ENCODE measurements around the gene MEPCE. TPM values are rescaled to one million over a fixed set of nuclear protein-coding genes. Genes with fewer than 3 reads are reported as not detected.

Gene MEPCE
- total and polyA plus RNA-seq, 9 of the 15 experiments (the other 6 are each of a cell fraction or from before 2014, with no cell fraction given), result 10.9 to 76.3 (median 44.1) TPM

DNA sequence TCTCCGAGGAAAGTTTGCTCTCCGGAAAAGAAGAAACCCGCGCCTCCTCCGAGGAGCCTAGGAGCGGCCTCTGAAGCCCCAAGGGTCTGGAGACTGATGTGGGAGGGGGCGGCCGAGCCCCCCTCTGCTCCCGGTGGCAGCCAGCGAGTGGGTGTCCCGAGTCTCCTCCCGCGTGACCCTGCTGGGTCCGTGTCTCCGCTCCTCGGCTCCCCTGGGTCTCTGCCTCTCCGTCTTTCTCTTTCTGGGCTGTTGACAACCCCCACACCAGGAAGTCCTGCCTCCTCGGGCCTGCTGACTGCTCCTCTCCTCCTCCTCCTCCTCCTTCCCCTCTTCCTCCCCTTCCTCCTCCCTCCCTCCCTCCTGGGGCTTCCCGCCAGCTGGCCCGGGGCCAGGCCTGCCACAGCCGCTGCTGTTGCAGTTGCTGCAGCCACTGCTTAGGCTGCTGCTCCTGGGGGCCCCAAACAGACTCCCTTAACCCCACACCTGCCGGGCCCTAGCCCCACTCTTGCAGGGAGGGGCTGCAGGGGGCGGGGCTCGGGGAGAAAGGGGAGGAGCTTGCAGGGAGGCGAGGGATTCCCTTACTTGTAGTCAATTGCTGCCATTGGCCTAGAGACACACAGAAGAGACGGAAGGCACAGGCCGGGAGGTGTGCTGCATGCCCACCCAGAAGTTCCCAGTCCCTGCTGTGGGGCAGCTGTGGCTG is 49.5 kb downstream of the MEPCE start, which contains the start of gene TSC22D4 (continued):
- TF ChIP-seq, protein P1, sequence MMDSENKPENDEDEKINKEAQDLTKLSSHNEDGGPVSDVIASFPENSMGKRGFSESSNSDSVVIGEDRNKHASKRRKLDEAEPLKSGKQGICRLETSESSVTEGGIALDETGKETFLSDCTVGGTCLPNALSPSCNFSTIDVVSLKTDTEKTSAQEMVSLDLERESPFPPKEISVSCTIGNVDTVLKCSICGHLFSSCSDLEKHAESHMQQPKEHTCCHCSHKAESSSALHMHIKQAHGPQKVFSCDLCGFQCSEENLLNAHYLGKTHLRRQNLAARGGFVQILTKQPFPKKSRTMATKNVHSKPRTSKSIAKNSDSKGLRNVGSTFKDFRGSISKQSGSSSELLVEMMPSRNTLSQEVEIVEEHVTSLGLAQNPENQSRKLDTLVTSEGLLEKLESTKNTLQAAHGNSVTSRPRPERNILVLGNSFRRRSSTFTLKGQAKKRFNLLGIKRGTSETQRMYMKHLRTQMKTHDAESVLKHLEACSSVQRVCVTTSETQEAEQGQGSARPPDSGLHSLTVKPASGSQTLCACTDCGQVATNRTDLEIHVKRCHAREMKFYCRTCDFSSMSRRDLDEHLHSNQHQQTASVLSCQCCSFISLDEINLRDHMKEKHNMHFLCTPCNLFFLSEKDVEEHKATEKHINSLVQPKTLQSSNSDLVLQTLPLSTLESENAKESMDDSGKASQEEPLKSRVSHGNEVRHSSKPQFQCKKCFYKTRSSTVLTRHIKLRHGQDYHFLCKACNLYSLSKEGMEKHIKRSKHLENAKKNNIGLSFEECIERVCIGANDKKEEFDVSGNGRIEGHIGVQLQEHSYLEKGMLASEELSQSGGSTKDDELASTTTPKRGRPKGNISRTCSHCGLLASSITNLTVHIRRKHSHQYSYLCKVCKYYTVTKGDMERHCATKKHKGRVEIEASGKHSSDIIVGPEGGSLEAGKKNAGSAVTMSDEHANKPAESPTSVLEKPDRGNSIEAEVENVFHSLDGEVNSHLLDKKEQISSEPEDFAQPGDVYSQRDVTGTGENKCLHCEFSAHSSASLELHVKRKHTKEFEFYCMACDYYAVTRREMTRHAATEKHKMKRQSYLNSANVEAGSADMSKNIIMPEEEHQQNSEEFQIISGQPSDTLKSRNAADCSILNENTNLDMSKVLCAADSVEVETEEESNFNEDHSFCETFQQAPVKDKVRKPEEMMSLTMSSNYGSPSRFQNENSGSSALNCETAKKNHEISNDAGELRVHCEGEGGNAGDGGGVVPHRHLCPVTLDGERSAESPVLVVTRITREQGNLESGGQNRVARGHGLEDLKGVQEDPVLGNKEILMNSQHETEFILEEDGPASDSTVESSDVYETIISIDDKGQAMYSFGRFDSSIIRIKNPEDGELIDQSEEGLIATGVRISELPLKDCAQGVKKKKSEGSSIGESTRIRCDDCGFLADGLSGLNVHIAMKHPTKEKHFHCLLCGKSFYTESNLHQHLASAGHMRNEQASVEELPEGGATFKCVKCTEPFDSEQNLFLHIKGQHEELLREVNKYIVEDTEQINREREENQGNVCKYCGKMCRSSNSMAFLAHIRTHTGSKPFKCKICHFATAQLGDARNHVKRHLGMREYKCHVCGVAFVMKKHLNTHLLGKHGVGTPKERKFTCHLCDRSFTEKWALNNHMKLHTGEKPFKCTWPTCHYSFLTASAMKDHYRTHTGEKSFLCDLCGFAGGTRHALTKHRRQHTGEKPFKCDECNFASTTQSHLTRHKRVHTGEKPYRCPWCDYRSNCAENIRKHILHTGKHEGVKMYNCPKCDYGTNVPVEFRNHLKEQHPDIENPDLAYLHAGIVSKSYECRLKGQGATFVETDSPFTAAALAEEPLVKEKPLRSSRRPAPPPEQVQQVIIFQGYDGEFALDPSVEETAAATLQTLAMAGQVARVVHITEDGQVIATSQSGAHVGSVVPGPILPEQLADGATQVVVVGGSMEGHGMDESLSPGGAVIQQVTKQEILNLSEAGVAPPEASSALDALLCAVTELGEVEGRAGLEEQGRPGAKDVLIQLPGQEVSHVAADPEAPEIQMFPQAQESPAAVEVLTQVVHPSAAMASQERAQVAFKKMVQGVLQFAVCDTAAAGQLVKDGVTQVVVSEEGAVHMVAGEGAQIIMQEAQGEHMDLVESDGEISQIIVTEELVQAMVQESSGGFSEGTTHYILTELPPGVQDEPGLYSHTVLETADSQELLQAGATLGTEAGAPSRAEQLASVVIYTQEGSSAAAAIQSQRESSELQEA (IDR thresholded peaks at IDR 0.05; ENCODE audit: low read depth), result no peak; the same call in 1 of the 2 replicates
- TF ChIP-seq THRAP3 (IDR thresholded peaks at IDR 0.05; ENCODE audit: borderline replicate concordance) (no peak), FOXJ3 (CRISPR knock-in tag; IDR thresholded peaks at IDR 0.05) (no peak), SPI1 (IDR thresholded peaks at IDR 0.05; ENCODE audit: borderline replicate concordance, low read depth, low read length) (peak; percentile 82), TRIM24 (IDR thresholded peaks at IDR 0.05) (peak; percentile 76 to 83), ZNF263 (CRISPR knock-in tag; IDR thresholded peaks at IDR 0.05; ENCODE audit: borderline replicate concordance) (peak; percentile 100), ASH1L (IDR thresholded peaks at IDR 0.05; ENCODE audit: borderline replicate concordance, low read depth, partially characterized antibody) (peak; percentile 61), SIN3B (IDR thresholded peaks at IDR 0.05; ENCODE audit: low read depth) (no peak), KAT2B (IDR thresholded peaks at IDR 0.05; ENCODE audit: low read depth, low read length) (no peak), ZNF75A (CRISPR knock-in tag; IDR thresholded peaks at IDR 0.05) (no peak), FOXP1 (CRISPR knock-in tag; IDR thresholded peaks at IDR 0.05) (0 out of 2 replicates have a peak, but pooled peaks have one; percentile 37), TAF1 (IDR thresholded peaks at IDR 0.05; ENCODE audit: control insufficient read depth, extremely low read depth, insufficient read depth, low read length, severe bottlenecking) (peak; percentile 83), OTX1 (CRISPR knock-in tag; IDR thresholded peaks at IDR 0.05) (peak; percentile 73; the same call in 1 of the 2 replicates)
- TF ChIP-seq, protein P2, sequence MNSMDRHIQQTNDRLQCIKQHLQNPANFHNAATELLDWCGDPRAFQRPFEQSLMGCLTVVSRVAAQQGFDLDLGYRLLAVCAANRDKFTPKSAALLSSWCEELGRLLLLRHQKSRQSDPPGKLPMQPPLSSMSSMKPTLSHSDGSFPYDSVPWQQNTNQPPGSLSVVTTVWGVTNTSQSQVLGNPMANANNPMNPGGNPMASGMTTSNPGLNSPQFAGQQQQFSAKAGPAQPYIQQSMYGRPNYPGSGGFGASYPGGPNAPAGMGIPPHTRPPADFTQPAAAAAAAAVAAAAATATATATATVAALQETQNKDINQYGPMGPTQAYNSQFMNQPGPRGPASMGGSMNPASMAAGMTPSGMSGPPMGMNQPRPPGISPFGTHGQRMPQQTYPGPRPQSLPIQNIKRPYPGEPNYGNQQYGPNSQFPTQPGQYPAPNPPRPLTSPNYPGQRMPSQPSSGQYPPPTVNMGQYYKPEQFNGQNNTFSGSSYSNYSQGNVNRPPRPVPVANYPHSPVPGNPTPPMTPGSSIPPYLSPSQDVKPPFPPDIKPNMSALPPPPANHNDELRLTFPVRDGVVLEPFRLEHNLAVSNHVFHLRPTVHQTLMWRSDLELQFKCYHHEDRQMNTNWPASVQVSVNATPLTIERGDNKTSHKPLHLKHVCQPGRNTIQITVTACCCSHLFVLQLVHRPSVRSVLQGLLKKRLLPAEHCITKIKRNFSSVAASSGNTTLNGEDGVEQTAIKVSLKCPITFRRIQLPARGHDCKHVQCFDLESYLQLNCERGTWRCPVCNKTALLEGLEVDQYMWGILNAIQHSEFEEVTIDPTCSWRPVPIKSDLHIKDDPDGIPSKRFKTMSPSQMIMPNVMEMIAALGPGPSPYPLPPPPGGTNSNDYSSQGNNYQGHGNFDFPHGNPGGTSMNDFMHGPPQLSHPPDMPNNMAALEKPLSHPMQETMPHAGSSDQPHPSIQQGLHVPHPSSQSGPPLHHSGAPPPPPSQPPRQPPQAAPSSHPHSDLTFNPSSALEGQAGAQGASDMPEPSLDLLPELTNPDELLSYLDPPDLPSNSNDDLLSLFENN (IDR thresholded peaks at IDR 0.05; ENCODE audit: low read depth in 2 of 2, low read length in 2 of 2), result no peak; a peak in 1 of 4 replicates
- TF ChIP-seq, protein P3, sequence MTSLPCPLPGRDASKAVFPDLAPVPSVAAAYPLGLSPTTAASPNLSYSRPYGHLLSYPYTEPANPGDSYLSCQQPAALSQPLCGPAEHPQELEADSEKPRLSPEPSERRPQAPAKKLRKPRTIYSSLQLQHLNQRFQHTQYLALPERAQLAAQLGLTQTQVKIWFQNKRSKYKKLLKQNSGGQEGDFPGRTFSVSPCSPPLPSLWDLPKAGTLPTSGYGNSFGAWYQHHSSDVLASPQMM (CRISPR knock-in tag; IDR thresholded peaks at IDR 0.05), result no peak
